ENCODE measurements around the gene TBC1D2.

- TF ChIP-seq, protein P1, sequence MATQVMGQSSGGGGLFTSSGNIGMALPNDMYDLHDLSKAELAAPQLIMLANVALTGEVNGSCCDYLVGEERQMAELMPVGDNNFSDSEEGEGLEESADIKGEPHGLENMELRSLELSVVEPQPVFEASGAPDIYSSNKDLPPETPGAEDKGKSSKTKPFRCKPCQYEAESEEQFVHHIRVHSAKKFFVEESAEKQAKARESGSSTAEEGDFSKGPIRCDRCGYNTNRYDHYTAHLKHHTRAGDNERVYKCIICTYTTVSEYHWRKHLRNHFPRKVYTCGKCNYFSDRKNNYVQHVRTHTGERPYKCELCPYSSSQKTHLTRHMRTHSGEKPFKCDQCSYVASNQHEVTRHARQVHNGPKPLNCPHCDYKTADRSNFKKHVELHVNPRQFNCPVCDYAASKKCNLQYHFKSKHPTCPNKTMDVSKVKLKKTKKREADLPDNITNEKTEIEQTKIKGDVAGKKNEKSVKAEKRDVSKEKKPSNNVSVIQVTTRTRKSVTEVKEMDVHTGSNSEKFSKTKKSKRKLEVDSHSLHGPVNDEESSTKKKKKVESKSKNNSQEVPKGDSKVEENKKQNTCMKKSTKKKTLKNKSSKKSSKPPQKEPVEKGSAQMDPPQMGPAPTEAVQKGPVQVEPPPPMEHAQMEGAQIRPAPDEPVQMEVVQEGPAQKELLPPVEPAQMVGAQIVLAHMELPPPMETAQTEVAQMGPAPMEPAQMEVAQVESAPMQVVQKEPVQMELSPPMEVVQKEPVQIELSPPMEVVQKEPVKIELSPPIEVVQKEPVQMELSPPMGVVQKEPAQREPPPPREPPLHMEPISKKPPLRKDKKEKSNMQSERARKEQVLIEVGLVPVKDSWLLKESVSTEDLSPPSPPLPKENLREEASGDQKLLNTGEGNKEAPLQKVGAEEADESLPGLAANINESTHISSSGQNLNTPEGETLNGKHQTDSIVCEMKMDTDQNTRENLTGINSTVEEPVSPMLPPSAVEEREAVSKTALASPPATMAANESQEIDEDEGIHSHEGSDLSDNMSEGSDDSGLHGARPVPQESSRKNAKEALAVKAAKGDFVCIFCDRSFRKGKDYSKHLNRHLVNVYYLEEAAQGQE (IDR thresholded peaks at IDR 0.05) = no peak
- TF ChIP-seq CTCF (IDR thresholded peaks at IDR 0.05; ENCODE audit: low read depth, low read length, missing input control) = no peak
- TF ChIP-seq ZBTB33 (IDR thresholded peaks at IDR 0.05) = no peak
- TF ChIP-seq, protein P2, sequence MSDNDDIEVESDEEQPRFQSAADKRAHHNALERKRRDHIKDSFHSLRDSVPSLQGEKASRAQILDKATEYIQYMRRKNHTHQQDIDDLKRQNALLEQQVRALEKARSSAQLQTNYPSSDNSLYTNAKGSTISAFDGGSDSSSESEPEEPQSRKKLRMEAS (IDR thresholded peaks at IDR 0.05) = no peak
- TF ChIP-seq FOXA1 (IDR thresholded peaks at IDR 0.05) = no peak
- no peak for TF ChIP-seq RAD21 (IDR thresholded peaks at IDR 0.05)
- no peak for TF ChIP-seq JUND (IDR thresholded peaks at IDR 0.05)
- no peak for TF ChIP-seq SP1 (IDR thresholded peaks at IDR 0.05)
- no peak for TF ChIP-seq YY1 (IDR thresholded peaks at IDR 0.05)
- no peak for TF ChIP-seq TAF1 (conservative IDR thresholded peaks at IDR 0.05)
Measured at GRCh38 chr9:98262056-98262455, 6.6 kb upstream of the TBC1D2 start.

Measured in liver (tissue), 3 donors.